Endothelial cell of umbilical vein (primary cell): ENCODE data around the gene EFS. TPM values are rescaled to one million over a fixed set of nuclear protein-coding genes. Genes with fewer than 3 reads are reported as not detected.

Source experiments
- BruUV-seq: library from RNA; stranded (reverse); fragments of 400-500 nt; replicated peaks from 2 replicates; lab custom pipeline; 2021; lab: Mats Ljungman, UMichigan
- CTCF ChIA-PET: fragments of 300-600, 350-600 bp; sonication (Branson Sonifier 250); formaldehyde crosslinking; loops from one replicate; lab custom pipeline; 2021; ENCODE audit warnings: antibody characterized with exemption, inconsistent platforms; lab: Charles Lee
- POLR2A ChIA-PET: fragments of 300-600, 350-600 bp; sonication (Branson Sonifier 250); formaldehyde crosslinking; loops from one replicate; lab custom pipeline; 2021; ENCODE audit warnings: antibody characterized with exemption, inconsistent platforms; lab: Charles Lee
- DNase-seq: peaks from one replicate; pipeline ENCODE4 v3.0.0-alpha.2; 2011; ENCODE audit warnings: low read depth, low spot score
- FAIRE-seq: peaks from 2 replicates; lab custom pipeline; 2011; peaks lifted over from hg19 to GRCh38; lab: Jason Lieb, UNC
- H2AFZ ChIP-seq: 2 replicates; pipeline ENCODE4 v1.6.0; 2012; ENCODE audit warnings: low read depth, low read length, control low read depth, inconsistent platforms
- H3K27ac ChIP-seq: 2 replicates; pipeline ENCODE4 v1.5.1; 2011; ENCODE audit warnings: low read depth, mild to moderate bottlenecking, control low read depth, low read length, moderate library complexity; ENCODE audit not compliant: insufficient read depth
- H3K27me3 ChIP-seq, 2 experiments: 2 replicates each; pipeline versions ENCODE4 v1.6.0 to v1.6.1; 2011; ENCODE audit warnings: low read length in 2 of 2, mixed read lengths in 1 of 2; ENCODE audit not compliant: control insufficient read depth in 2 of 2, insufficient read depth in 2 of 2
- H3K36me3 ChIP-seq, 2 experiments: 2 replicates in 1 of 2; 3 replicates in 1 of 2; pipeline ENCODE4 v1.5.1; 2011; ENCODE audit warnings: low read length in 2 of 2, mild to moderate bottlenecking in 1 of 2, moderate library complexity in 1 of 2; ENCODE audit not compliant: control insufficient read depth in 2 of 2, insufficient read depth in 2 of 2; ENCODE audit errors: extremely low read depth in 1 of 2
- H3K4me1 ChIP-seq: 3 replicates; pipeline ENCODE4 v1.5.1; 2011; ENCODE audit warnings: mild to moderate bottlenecking, low read length; ENCODE audit not compliant: control insufficient read depth, insufficient read depth; ENCODE audit errors: extremely low read depth
- H3K4me2 ChIP-seq: 2 replicates; pipeline ENCODE4 v1.6.1; 2011; ENCODE audit warnings: low read length, control low read depth, mixed read lengths; ENCODE audit not compliant: insufficient read depth
- H3K4me3 ChIP-seq, 3 experiments: fragments of 200-600 bp in 1 of 3; sonication (generic), shearing (Covaris generic) in 1 of 3; replicated peaks in 1 of 3; 2 replicates each; pipeline ENCODE4 v1.5.1; 2011 to 2016; ENCODE audit warnings: control low read depth in 3 of 3, low read length in 3 of 3, mild to moderate bottlenecking in 2 of 3, inconsistent platforms in 1 of 3, low read depth in 1 of 3, moderate library complexity in 1 of 3; ENCODE audit not compliant: insufficient read depth in 1 of 3
- H3K79me2 ChIP-seq: 2 replicates; pipeline ENCODE4 v1.6.0; 2012; ENCODE audit warnings: low read length, inconsistent platforms; ENCODE audit not compliant: control insufficient read depth, insufficient read depth
- H3K9ac ChIP-seq: replicated peaks from 2 replicates; pipeline ENCODE3; 2011; ENCODE audit warnings: low read length, control low read depth; ENCODE audit not compliant: insufficient read depth; ENCODE audit errors: extremely low read depth
- H3K9me1 ChIP-seq: replicated peaks from 3 replicates; pipeline ENCODE4 v1.6.0; 2011; ENCODE audit warnings: mild to moderate bottlenecking, low read length; ENCODE audit not compliant: control insufficient read depth, insufficient read depth; ENCODE audit errors: extremely low read depth
- H3K9me3 ChIP-seq: replicated peaks from 2 replicates; pipeline ENCODE4 v1.5.1; 2012; ENCODE audit warnings: low read length, inconsistent platforms; ENCODE audit not compliant: control insufficient read depth, insufficient read depth
- H4K20me1 ChIP-seq: replicated peaks from 2 replicates; pipeline ENCODE3; 2011; ENCODE audit warnings: mild to moderate bottlenecking, low read length; ENCODE audit not compliant: control insufficient read depth, insufficient read depth; ENCODE audit errors: extremely low read depth
- EZH2 ChIP-seq: IDR thresholded peaks from 2 replicates; pipeline ENCODE4 v1.6.1; 2012; ENCODE audit warnings: borderline replicate concordance, low read depth, mild to moderate bottlenecking, moderate library complexity, low read length, inconsistent platforms; ENCODE audit not compliant: severe bottlenecking
- FOS ChIP-seq: IDR thresholded peaks from 2 replicates; pipeline ENCODE4 v1.6.1; 2011; ENCODE audit warnings: mild to moderate bottlenecking, low read length, moderate library complexity, borderline replicate concordance; ENCODE audit not compliant: insufficient read depth
- GATA2 ChIP-seq: IDR thresholded peaks from 2 replicates; pipeline ENCODE4 v1.7.0; 2011; ENCODE audit warnings: low read depth, mild to moderate bottlenecking, moderate library complexity, mixed read lengths, low read length; ENCODE audit not compliant: insufficient read length, insufficient read depth
- JUN ChIP-seq: IDR thresholded peaks from 2 replicates; pipeline ENCODE4 v1.6.1; 2011; ENCODE audit warnings: borderline replicate concordance, low read depth; ENCODE audit not compliant: insufficient read length, insufficient read depth
- MYC ChIP-seq: IDR thresholded peaks from one replicate; pipeline ENCODE4 v1.6.1; 2011; ENCODE audit warnings: mild to moderate bottlenecking, low read depth, low read length
- POLR2A ChIP-seq: IDR thresholded peaks from 2 replicates; pipeline ENCODE4 v1.6.1; 2012; ENCODE audit warnings: low read depth, mild to moderate bottlenecking, control low read depth, low read length
- POLR2AphosphoS5 ChIP-seq: IDR thresholded peaks from 2 replicates; pipeline ENCODE4 v1.6.1; 2012; ENCODE audit warnings: low read depth, mild to moderate bottlenecking, control low read depth, low read length, moderate library complexity; ENCODE audit not compliant: insufficient read depth
- dilution Hi-C: fragments of 300-500 bp; cut with MboI; formaldehyde crosslinking; loops from one replicate; pipeline ENCODE4 v1.15.0; 2019; ENCODE audit warnings: low sequenced_read_pairs; ENCODE audit not compliant: extremely low pct_ligation_motif_present
- intact Hi-C: fragments of 100-400 bp; cut with micrococcal nuclease; formaldehyde crosslinking; loops from one replicate; pipeline ENCODE4 v1.10.0; 2022
- polyA plus RNA-seq, 4 experiments: library from polyadenylated mRNA; depleted of rRNA in 3 of 4; stranded (reverse) in 3 of 4; unstranded in 1 of 4; fragments of >200 nt; gene quantifications; 2 replicates each; pipeline versions ENCODE4 v1.2.1 to v1.2.3, GENCODE V29; 2011 to 2012; ENCODE audit warnings: missing spikeins in 1 of 4
- total RNA-seq: library from RNA; stranded (reverse); gene quantifications from 2 replicates; pipeline ENCODE4 v1.2.3, GENCODE V29; 2021
- TF ChIP-seq, protein P1 (sequence below), 2 donors: IDR thresholded peaks; 1 replicate in 1 of 2; 2 replicates in 1 of 2; pipeline ENCODE4 v1.5.1; 2011; ENCODE audit warnings: low read length in 2 of 2, mild to moderate bottlenecking in 2 of 2, moderate library complexity in 2 of 2, control low read depth in 1 of 2, inconsistent platforms in 1 of 2, low read depth in 1 of 2; ENCODE audit not compliant: insufficient read depth in 1 of 2; ENCODE audit errors: extremely low read depth in 1 of 2
- TF ChIP-seq, protein P2 (sequence below): IDR thresholded peaks from 2 replicates; pipeline ENCODE4 v1.6.1; 2011; ENCODE audit not compliant: insufficient read depth, insufficient read length

Gene EFS
- total and polyA plus RNA-seq, 2 donors (not counting 3 experiments of a cell fraction or from before 2014, with no cell fraction given), result 0.03 to 0.13 TPM

DNA sequence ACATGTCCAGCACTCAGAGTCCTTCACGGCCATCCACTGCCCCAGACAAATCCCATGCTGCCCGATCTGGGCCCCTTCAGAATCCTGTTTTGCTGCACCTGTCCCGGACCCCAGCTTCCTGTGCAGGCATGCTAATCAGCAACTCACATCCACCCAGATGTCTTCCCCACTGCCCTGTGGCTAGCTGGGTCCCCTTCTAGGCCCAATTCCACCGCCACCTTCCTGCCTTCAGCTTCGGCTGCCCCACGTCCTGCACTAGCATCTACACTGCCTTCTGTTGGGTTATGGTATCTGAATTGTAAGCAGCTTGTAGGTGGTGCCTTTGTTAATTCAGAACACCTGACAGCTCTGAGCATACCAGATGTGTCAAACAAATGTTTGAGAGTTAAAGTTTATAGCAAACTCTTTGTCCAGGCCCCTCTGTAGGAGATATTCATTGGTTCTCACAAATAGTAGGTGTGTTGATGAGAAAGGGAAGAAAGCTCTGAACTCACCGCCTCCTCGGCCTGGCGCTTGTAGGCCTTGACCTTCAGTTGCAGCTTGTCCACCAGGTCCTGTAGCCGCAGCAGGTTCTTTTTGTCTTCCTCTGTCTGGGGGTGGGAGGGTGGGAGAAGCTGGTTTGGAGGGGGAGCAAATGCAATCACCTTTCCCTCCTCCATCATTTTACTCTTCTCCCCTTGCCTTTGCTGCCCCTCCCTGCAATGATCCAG, 17.9 kb upstream of the EFS start:
- FAIRE-seq (no peak), DNase-seq (no peak)
- Histone ChIP-seq H3K9me1 (no peaks in the 10 kb centered on the region), H4K20me1 (no peaks in the 10 kb centered on the region), H3K9me3 (no peaks in the 10 kb centered on the region), H3K9ac (no peak overlapping the region), H3K4me3 (no peak overlapping the region), H3K4me2 (no peak overlapping the region), H3K36me3 (no peaks in the 10 kb centered on the region), H3K27me3 (no peaks in the 10 kb centered on the region), H3K4me1 (no peaks in the 10 kb centered on the region), H3K27ac (no peak overlapping the region), H3K79me2 (no peaks in the 10 kb centered on the region), H2AFZ (no peak overlapping the region)
- intact Hi-C loops (no loop called here), dilution Hi-C loops (no loop called here)
- ChIA-PET POLR2A (no interaction called here), CTCF (interaction anchor here (1.2 to 4.7 kb wide), 3 partner anchors 14 to 262 kb away, joined by 4 to 48 read pairs (median 36); no protein-coding TSS in a partner anchor)
- BruUV-seq, result no TSS peak
- TF ChIP-seq EZH2 (no peak), JUN (no peak), POLR2A (no peak), POLR2AphosphoS5 (no peak), GATA2 (no peak), FOS (no peak), MYC (no peak)
- TF ChIP-seq, protein P1, sequence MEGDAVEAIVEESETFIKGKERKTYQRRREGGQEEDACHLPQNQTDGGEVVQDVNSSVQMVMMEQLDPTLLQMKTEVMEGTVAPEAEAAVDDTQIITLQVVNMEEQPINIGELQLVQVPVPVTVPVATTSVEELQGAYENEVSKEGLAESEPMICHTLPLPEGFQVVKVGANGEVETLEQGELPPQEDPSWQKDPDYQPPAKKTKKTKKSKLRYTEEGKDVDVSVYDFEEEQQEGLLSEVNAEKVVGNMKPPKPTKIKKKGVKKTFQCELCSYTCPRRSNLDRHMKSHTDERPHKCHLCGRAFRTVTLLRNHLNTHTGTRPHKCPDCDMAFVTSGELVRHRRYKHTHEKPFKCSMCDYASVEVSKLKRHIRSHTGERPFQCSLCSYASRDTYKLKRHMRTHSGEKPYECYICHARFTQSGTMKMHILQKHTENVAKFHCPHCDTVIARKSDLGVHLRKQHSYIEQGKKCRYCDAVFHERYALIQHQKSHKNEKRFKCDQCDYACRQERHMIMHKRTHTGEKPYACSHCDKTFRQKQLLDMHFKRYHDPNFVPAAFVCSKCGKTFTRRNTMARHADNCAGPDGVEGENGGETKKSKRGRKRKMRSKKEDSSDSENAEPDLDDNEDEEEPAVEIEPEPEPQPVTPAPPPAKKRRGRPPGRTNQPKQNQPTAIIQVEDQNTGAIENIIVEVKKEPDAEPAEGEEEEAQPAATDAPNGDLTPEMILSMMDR (IDR thresholded peaks at IDR 0.05; ENCODE audit: extremely low read depth in 1 of 2, insufficient read depth in 1 of 2, low read depth in 1 of 2, low read length in 2 of 2), result no peak
- TF ChIP-seq, protein P2, sequence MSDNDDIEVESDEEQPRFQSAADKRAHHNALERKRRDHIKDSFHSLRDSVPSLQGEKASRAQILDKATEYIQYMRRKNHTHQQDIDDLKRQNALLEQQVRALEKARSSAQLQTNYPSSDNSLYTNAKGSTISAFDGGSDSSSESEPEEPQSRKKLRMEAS, result no peak
